Gastroesophageal sphincter (tissue), 4 donors: Measurements from ENCODE around the gene SLC5A6. TPM values are rescaled to one million over a fixed set of nuclear protein-coding genes. Genes with fewer than 3 reads are reported as not detected.

ENCODE experiments used
- ATAC-seq: fragments of 150-250 bp; one replicate; pipeline ENCODE4 v1.9.1; 2016; ENCODE audit warnings: mild to moderate bottlenecking, moderate library complexity
- H3K27ac ChIP-seq, 4 donors: fragments of 200-600 bp; sonication (generic) in 3 of 4; 1 replicate in 3 of 4; 2 replicates in 1 of 4; pipeline ENCODE4 v1.5.1; 2016 to 2019
- H3K27me3 ChIP-seq: fragments of 200-600 bp; sonication (generic); one replicate; pipeline ENCODE4 v1.5.1; 2019
- H3K36me3 ChIP-seq, 2 donors: fragments of 200-600 bp; sonication (generic); one replicate each; pipeline ENCODE4 v1.5.1; 2019; ENCODE audit warnings: control low read depth in 1 of 2
- H3K4me1 ChIP-seq, 3 donors: fragments of 200-600 bp; sonication (generic); 1 replicate in 2 of 3; 2 replicates in 1 of 3; pipeline ENCODE4 v1.5.1; 2016 to 2019; ENCODE audit warnings: control low read depth in 2 of 3
- H3K4me3 ChIP-seq, 2 donors: fragments of 200-600 bp; sonication (generic); one replicate each; pipeline ENCODE4 v1.5.1; 2019; ENCODE audit warnings: mild to moderate bottlenecking in 1 of 2, moderate library complexity in 1 of 2
- H3K9me3 ChIP-seq, 3 donors: fragments of 200-600 bp; sonication (generic); one replicate each; pipeline ENCODE4 v1.5.1; 2017 to 2019; ENCODE audit warnings: control low read depth in 2 of 3
- CTCF ChIP-seq, 4 experiments: fragments of 200-600 bp in 2 of 4; fragments of 450-650 bp in 2 of 4; sonication (generic) in 1 of 4; IDR thresholded peaks; one replicate each; pipeline ENCODE4 v1.5.1; 2017 to 2019; ENCODE audit warnings: antibody characterized with exemption in 4 of 4, mild to moderate bottlenecking in 2 of 4, moderate library complexity in 2 of 4
- EP300 ChIP-seq: sonication (generic); formaldehyde crosslinking; IDR thresholded peaks from one replicate; pipeline ENCODE4 v1.6.1; 2017; ENCODE audit warnings: antibody characterized with exemption, mild to moderate bottlenecking
- POLR2A ChIP-seq, 2 donors: fragments of 450-650 bp; IDR thresholded peaks; one replicate each; pipeline ENCODE4 v1.6.1; 2017; ENCODE audit warnings: antibody characterized with exemption in 2 of 2, mild to moderate bottlenecking in 2 of 2, moderate library complexity in 1 of 2
- POLR2AphosphoS5 ChIP-seq: sonication (generic); formaldehyde crosslinking; IDR thresholded peaks from one replicate; pipeline ENCODE4 v1.6.1; 2017; ENCODE audit warnings: antibody characterized with exemption
- WGBS, 2 donors: methylation state at CpG; one replicate each; pipeline ENCODE4 v1.1.5; 2018; ENCODE audit warnings: low coverage in 1 of 2; 5-methylcytosine and 5-hydroxymethylcytosine counted together
- total RNA-seq, 4 donors: library from RNA; depleted of rRNA; stranded (reverse); fragments of >200 nt; gene quantifications; one replicate each; pipeline ENCODE4 v1.1.0, GENCODE V29; 2016

The SLC5A6 gene
- total RNA-seq, 4 donors from 2014 or later, result 8.3 to 16.8 (median 13.5) TPM

DNA sequence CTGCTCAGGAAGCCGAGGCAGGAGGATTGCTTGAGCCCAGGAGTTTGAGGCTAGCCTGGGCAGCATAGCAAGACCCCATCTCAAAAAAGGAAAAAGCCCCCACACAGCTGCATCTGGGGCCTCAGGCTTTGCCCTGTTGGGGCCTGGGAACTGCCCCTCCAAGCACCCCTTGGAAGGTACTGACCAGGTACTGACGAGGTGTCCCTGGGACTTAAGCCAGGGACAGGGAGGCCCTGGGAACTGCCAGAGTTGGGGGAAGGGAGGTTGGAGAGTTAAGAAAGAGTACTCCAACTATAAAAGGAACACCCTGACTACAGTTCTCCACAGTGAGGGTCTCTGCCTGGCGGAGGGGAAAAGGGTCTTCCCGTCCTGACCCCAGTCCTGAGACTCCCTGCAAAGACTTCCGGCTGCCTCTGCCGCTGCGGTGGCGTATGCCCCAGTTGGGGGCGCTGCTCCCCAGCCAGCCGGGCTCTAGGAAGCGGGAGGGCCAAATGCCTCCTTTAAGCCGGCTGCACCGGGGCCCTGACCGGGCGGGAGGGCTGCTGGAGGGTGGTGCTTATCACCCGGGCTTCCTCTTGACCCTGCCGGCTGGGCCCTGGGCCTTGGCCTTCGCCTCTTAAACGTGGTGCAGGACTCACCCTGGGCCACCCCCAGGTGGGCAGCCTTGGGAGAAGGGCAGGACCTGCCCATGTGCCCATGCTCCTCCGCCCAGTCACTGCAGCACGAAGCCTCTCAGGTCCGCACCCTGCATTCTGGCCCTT, 38.0 kb upstream of the SLC5A6 start:
- no peak for TF ChIP-seq POLR2A (IDR thresholded peaks at IDR 0.05)
- TF ChIP-seq EP300, result no peak
- TF ChIP-seq POLR2AphosphoS5, result no peak
- TF ChIP-seq CTCF (IDR thresholded peaks at IDR 0.05), result peak in 1 of 4 experiments; percentile 59
- Histone ChIP-seq H3K36me3 (no peaks in the 10 kb centered on the region), H3K4me1 (no peaks in the 10 kb centered on the region), H3K4me3 (no peak overlapping the region), H3K9me3 (no peaks in the 10 kb centered on the region), H3K27ac (no peak overlapping the region), H3K27me3 (peaks cover 67% of the 10 kb centered on the region)
- WGBS, 2 donors, result 40 to 49% methylated on average over 1 to 3 of the region's 22 CpGs
- ATAC-seq, result peak; percentile 62

- ATAC-seq, result no peak
- 57% methylated on average over 4 of the region's 12 CpGs; no CpG with 5 or more reads in 1 of the 2 donors for WGBS, 2 donors
- Histone ChIP-seq H3K36me3 (peaks cover 0 to 3% of the 10 kb centered on the region in 2 donors), H3K9me3 (no peaks in the 10 kb centered on the region), H3K4me3 (no peak overlapping the region), H3K4me1 (no peaks in the 10 kb centered on the region), H3K27ac (no peak overlapping the region), H3K27me3 (peaks cover 59% of the 10 kb centered on the region)
- no peak for TF ChIP-seq EP300
- no peak for TF ChIP-seq POLR2AphosphoS5
- no peak for TF ChIP-seq CTCF (IDR thresholded peaks at IDR 0.05)
- no peak for TF ChIP-seq POLR2A (IDR thresholded peaks at IDR 0.05)
Measured at GRCh38 chr2:27249159-27249890, 37.3 kb upstream of the SLC5A6 start.

- Histone ChIP-seq H3K27me3 (peaks cover 45% of the 10 kb centered on the region), H3K4me1 (no peaks in the 10 kb centered on the region), H3K9me3 (no peaks in the 10 kb centered on the region), H3K27ac (no peak overlapping the region), H3K4me3 (no peak overlapping the region), H3K36me3 (peaks cover 0 to 17% of the 10 kb centered on the region in 2 donors)
- TF ChIP-seq CTCF (IDR thresholded peaks at IDR 0.05) (no peak), EP300 (no peak)
- no peak for ATAC-seq
- WGBS, 2 donors, result 69 to 85% methylated on average over 3 to 4 of the region's 4 CpGs
Measured at GRCh38 chr2:27247893-27248292, 35.8 kb upstream of the SLC5A6 start.

DNA sequence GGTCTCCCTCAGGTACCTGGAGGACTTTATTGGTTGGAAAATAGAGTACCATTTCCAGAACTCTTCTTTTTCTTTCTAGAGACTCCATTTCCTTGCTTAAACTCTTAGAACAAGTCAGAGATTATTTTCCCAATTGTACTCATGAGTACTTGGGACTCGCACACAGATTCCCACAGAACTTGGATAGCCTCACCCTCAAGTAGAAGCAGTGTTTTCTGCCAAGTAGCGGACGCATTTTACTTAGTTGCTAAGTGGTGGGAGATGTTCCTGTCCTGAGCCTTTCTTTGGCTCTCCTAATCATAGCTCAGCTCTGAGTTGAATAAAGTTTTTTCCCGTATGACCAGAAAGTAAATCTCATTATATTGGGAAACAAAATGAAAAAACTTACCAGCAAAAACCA, 33.6 kb upstream of the SLC5A6 start:
- Histone ChIP-seq H3K36me3 (peaks cover 0 to 40% of the 10 kb centered on the region in 2 donors), H3K27ac (no peak overlapping the region), H3K27me3 (peaks cover 22% of the 10 kb centered on the region), H3K4me1 (no peaks in the 10 kb centered on the region), H3K9me3 (no peaks in the 10 kb centered on the region), H3K4me3 (no peak overlapping the region)
- no peak for ATAC-seq
- 73 to 79% methylated on average over 4 of the region's 4 CpGs for WGBS, 2 donors
- TF ChIP-seq EP300, result no peak
- TF ChIP-seq POLR2AphosphoS5, result no peak
- TF ChIP-seq CTCF (IDR thresholded peaks at IDR 0.05), result no peak
